Measurements from ENCODE around the gene TIAM1.

Gene TIAM1

GRCh38 chr21:31159808-31160207 is 184.3 kb downstream of the TIAM1 start:
- H3K4me3 ChIP-seq (ENCODE audit: low read depth, low read length), result no peak overlapping the region
- no peak for DNase-seq (ENCODE audit: low read depth, low spot score)
- ChIA-PET POLR2A (no interaction called here), CTCF (interaction anchor here (1.5 to 2.5 kb wide), 3 partner anchors 21 to 444 kb away, joined by 5 to 14 read pairs (median 9); no protein-coding TSS in a partner anchor)
- TF ChIP-seq CTCF (IDR thresholded peaks at IDR 0.05; ENCODE audit: insufficient read depth, low read length, missing control alignments), result no peak

GRCh38 chr21:31158789-31159581 is 185.1 kb downstream of the TIAM1 start:
- POLR2A ChIA-PET, result no interaction called here
- CTCF ChIA-PET, result interaction anchor here (0.7 to 2.5 kb wide), 6 partner anchors 16 to 445 kb away, joined by 3 to 14 read pairs (median 4); no protein-coding TSS in a partner anchor
- TF ChIP-seq CTCF (IDR thresholded peaks at IDR 0.05; ENCODE audit: insufficient read depth, low read length, missing control alignments), result no peak
- no peak for DNase-seq (ENCODE audit: low read depth, low spot score)
- no peak overlapping the region for H3K4me3 ChIP-seq (ENCODE audit: low read depth, low read length)

- POLR2A ChIA-PET, result no interaction called here
- TF ChIP-seq CTCF (IDR thresholded peaks at IDR 0.05; ENCODE audit: insufficient read depth, low read length, missing control alignments), result no peak
- CTCF ChIA-PET, result interaction anchor here (1.1 to 2.5 kb wide), 2 partner anchors 23 to 423 kb away, joined by 4 to 14 read pairs; no protein-coding TSS in a partner anchor
- no peak for DNase-seq (ENCODE audit: low read depth, low spot score)
- H3K4me3 ChIP-seq (ENCODE audit: low read depth, low read length), result no peak overlapping the region
Observed at GRCh38 chr21:31157756-31158155, 186.3 kb downstream of the TIAM1 start.

GRCh38 chr21:31156662-31157061 is 187.4 kb downstream of the TIAM1 start:
- DNase-seq (ENCODE audit: low read depth, low spot score), result no peak
- no peak overlapping the region for H3K4me3 ChIP-seq (ENCODE audit: low read depth, low read length)
- CTCF ChIA-PET, result interaction anchor here (1.0 to 2.2 kb wide), 3 partner anchors 24 to 424 kb away, joined by 3 to 14 read pairs (median 4); no protein-coding TSS in a partner anchor
- no peak for TF ChIP-seq CTCF (IDR thresholded peaks at IDR 0.05; ENCODE audit: insufficient read depth, low read length, missing control alignments)
- POLR2A ChIA-PET, result no interaction called here

- POLR2A ChIA-PET, result no interaction called here
- no peak for DNase-seq (ENCODE audit: low read depth, low spot score)
- CTCF ChIA-PET, result interaction anchor here (1.0 to 2.2 kb wide), 3 partner anchors 25 to 425 kb away, joined by 3 to 14 read pairs (median 4); no protein-coding TSS in a partner anchor
- TF ChIP-seq CTCF (IDR thresholded peaks at IDR 0.05; ENCODE audit: insufficient read depth, low read length, missing control alignments), result no peak
- no peak overlapping the region for H3K4me3 ChIP-seq (ENCODE audit: low read depth, low read length)
Observed at GRCh38 chr21:31156169-31156568, 187.9 kb downstream of the TIAM1 start.

All from AG04449 (cell line).